Measurements from ENCODE around the gene DPP6.

Gene DPP6

GRCh38 chr7:154475864-154476263, 423.7 kb downstream of the DPP6 start:
- Histone ChIP-seq H3K9me3 (no peaks in the 10 kb centered on the region), H3K4me3 (ENCODE audit: low read depth, low read length) (no peak overlapping the region), H3K36me3 (peaks cover 14% of the 10 kb centered on the region), H3K4me1 (no peaks in the 10 kb centered on the region), H3K27me3 (no peaks in the 10 kb centered on the region)
- no peak for TF ChIP-seq CTCF (IDR thresholded peaks at IDR 0.05; ENCODE audit: low read depth, low read length)
- DNase-seq: no peak

GRCh38 chr7:154480817-154481216, 428.6 kb downstream of the DPP6 start:
- H3K36me3 ChIP-seq: peaks cover 8% of the 10 kb centered on the region
- no peaks in the 10 kb centered on the region for H3K9me3 ChIP-seq
- TF ChIP-seq CTCF (IDR thresholded peaks at IDR 0.05; ENCODE audit: low read depth, low read length): no peak
- H3K4me1 ChIP-seq: peaks cover 12% of the 10 kb centered on the region
- DNase-seq: no peak
- no peak overlapping the region for H3K4me3 ChIP-seq (ENCODE audit: low read depth, low read length)
- H3K27me3 ChIP-seq: no peaks in the 10 kb centered on the region

- Histone ChIP-seq H3K36me3 (no peaks in the 10 kb centered on the region), H3K4me3 (ENCODE audit: low read depth, low read length) (no peak overlapping the region), H3K27me3 (no peaks in the 10 kb centered on the region), H3K9me3 (no peaks in the 10 kb centered on the region), H3K4me1 (peaks cover 12% of the 10 kb centered on the region)
- no peak for TF ChIP-seq CTCF (IDR thresholded peaks at IDR 0.05; ENCODE audit: low read depth, low read length)
- DNase-seq: no peak
Observed at GRCh38 chr7:154482863-154483262, 430.7 kb downstream of the DPP6 start.

- Histone ChIP-seq H3K4me3 (ENCODE audit: low read depth, low read length) (no peak overlapping the region), H3K36me3 (no peaks in the 10 kb centered on the region), H3K9me3 (no peaks in the 10 kb centered on the region), H3K4me1 (peaks cover 12% of the 10 kb centered on the region), H3K27me3 (no peaks in the 10 kb centered on the region)
- peak; percentile 27; the same call in 1 of the 2 replicates for TF ChIP-seq CTCF (IDR thresholded peaks at IDR 0.05; ENCODE audit: low read depth, low read length)
- peak; percentile 86 for DNase-seq
Observed at GRCh38 chr7:154484406-154484805, 432.2 kb downstream of the DPP6 start.

- no peaks in the 10 kb centered on the region for H3K36me3 ChIP-seq
- H3K4me1 ChIP-seq: peaks cover 12% of the 10 kb centered on the region
- TF ChIP-seq CTCF (IDR thresholded peaks at IDR 0.05; ENCODE audit: low read depth, low read length): no peak
- no peak overlapping the region for H3K4me3 ChIP-seq (ENCODE audit: low read depth, low read length)
- no peaks in the 10 kb centered on the region for H3K9me3 ChIP-seq
- DNase-seq: no peak
- H3K27me3 ChIP-seq: no peaks in the 10 kb centered on the region
Observed at GRCh38 chr7:154484943-154485342, 432.7 kb downstream of the DPP6 start.

- H3K27me3 ChIP-seq: no peaks in the 10 kb centered on the region
- no peaks in the 10 kb centered on the region for H3K36me3 ChIP-seq
- no peak for DNase-seq
- TF ChIP-seq CTCF (IDR thresholded peaks at IDR 0.05; ENCODE audit: low read depth, low read length): no peak
- H3K9me3 ChIP-seq: no peaks in the 10 kb centered on the region
- H3K4me3 ChIP-seq (ENCODE audit: low read depth, low read length): no peak overlapping the region
- H3K4me1 ChIP-seq: peaks cover 6% of the 10 kb centered on the region
Observed at GRCh38 chr7:154489897-154490296, 437.7 kb downstream of the DPP6 start.

Measured in BE2C (cell line).